ENCODE data around the gene FIBP.

The FIBP gene

GRCh38 chr11:65888163-65888814 lies at the start of gene FIBP:
FIBP (minus strand) TSS chr11:65888471; CDS start chr11:65888418, 53 bp downstream.
- peak; percentile 94 for DNase-seq

- DNase-seq = no peak
Measured at GRCh38 chr11:65937766-65938165, 49.5 kb upstream of the FIBP start.

GRCh38 chr11:65934014-65934413 lies 45.7 kb upstream of the FIBP start:
- no peak for DNase-seq

- no peak for DNase-seq
Measured at GRCh38 chr11:65932558-65932919, 44.3 kb upstream of the FIBP start.

- no peak for DNase-seq
Measured at GRCh38 chr11:65931773-65932557, 43.7 kb upstream of the FIBP start.

- no peak for DNase-seq
Measured at GRCh38 chr11:65928667-65929066, 40.4 kb upstream of the FIBP start.

GRCh38 chr11:65927904-65928397 lies 39.7 kb upstream of the FIBP start:
- peak; percentile 69 to 72 for DNase-seq

GRCh38 chr11:65925397-65925796 lies 37.1 kb upstream of the FIBP start:
- no peak for DNase-seq

GRCh38 chr11:65922565-65922964 lies 34.3 kb upstream of the FIBP start:
- no peak for DNase-seq

GRCh38 chr11:65921876-65922275 lies 33.6 kb upstream of the FIBP start:
- DNase-seq = no peak

GRCh38 chr11:65921033-65921555 lies 32.8 kb upstream of the FIBP start:
- DNase-seq = no peak

GRCh38 chr11:65920372-65920802 lies 32.1 kb upstream of the FIBP start:
- DNase-seq = no peak

- DNase-seq = peak; percentile 50 to 61
Measured at GRCh38 chr11:65919573-65920371, 31.5 kb upstream of the FIBP start.

GRCh38 chr11:65919141-65919572 lies 30.9 kb upstream of the FIBP start, which contains the start of gene DRAP1:
DRAP1 (plus strand) TSS chr11:65919426; CDS start chr11:65919502, 76 bp downstream.
- DNase-seq = peak; percentile 99

- no peak for DNase-seq
Measured at GRCh38 chr11:65918211-65919140, 30.2 kb upstream of the FIBP start, which contains the start of gene C11orf68. C11orf68 (minus strand) TSS chr11:65919062; CDS start chr11:65919031, 31 bp downstream.

GRCh38 chr11:65917434-65918210 lies 29.4 kb upstream of the FIBP start:
- no peak for DNase-seq

GRCh38 chr11:65917077-65917433 lies 28.8 kb upstream of the FIBP start:
- no peak for DNase-seq

GRCh38 chr11:65916391-65916790 lies 28.1 kb upstream of the FIBP start:
- DNase-seq = no peak

GRCh38 chr11:65915821-65916251 lies 27.6 kb upstream of the FIBP start:
- DNase-seq = no peak

- DNase-seq = no peak
Measured at GRCh38 chr11:65915101-65915820, 27.0 kb upstream of the FIBP start.

Data from activated CD4-positive, alpha-beta T cell treated with anti-CD3 and anti-CD28 coated beads, Interleukin-2, amount 50 U/mL, for 4 hours (primary cell).